Measurements from ENCODE around the gene HIVEP3. TPM values are rescaled to one million over a fixed set of nuclear protein-coding genes. Genes with fewer than 3 reads are reported as not detected.

HIVEP3 gene
- total RNA-seq, 4 donors from 2014 or later, result 1.4 to 3.0 (median 2.3) TPM

- TF ChIP-seq, protein P1, sequence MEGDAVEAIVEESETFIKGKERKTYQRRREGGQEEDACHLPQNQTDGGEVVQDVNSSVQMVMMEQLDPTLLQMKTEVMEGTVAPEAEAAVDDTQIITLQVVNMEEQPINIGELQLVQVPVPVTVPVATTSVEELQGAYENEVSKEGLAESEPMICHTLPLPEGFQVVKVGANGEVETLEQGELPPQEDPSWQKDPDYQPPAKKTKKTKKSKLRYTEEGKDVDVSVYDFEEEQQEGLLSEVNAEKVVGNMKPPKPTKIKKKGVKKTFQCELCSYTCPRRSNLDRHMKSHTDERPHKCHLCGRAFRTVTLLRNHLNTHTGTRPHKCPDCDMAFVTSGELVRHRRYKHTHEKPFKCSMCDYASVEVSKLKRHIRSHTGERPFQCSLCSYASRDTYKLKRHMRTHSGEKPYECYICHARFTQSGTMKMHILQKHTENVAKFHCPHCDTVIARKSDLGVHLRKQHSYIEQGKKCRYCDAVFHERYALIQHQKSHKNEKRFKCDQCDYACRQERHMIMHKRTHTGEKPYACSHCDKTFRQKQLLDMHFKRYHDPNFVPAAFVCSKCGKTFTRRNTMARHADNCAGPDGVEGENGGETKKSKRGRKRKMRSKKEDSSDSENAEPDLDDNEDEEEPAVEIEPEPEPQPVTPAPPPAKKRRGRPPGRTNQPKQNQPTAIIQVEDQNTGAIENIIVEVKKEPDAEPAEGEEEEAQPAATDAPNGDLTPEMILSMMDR (IDR thresholded peaks at IDR 0.05), result no peak
- TF ChIP-seq POLR2A (IDR thresholded peaks at IDR 0.05; ENCODE audit: low read depth), result no peak
- no peak for TF ChIP-seq EP300 (IDR thresholded peaks at IDR 0.05)
- TF ChIP-seq POLR2AphosphoS5 (IDR thresholded peaks at IDR 0.05), result no peak
- 93% methylated on average over 1 of the region's 1 CpG for WGBS
Observed at GRCh38 chr1:41905093-41905675, 13.5 kb downstream of the HIVEP3 start.

GRCh38 chr1:41902664-41903063 lies 16.1 kb downstream of the HIVEP3 start:
- intact Hi-C loops (cut with DNase I), result no loop called here
- H3K36me3 ChIP-seq, result no peaks in the 10 kb centered on the region
- WGBS, result 83% methylated on average over 9 of the region's 9 CpGs
- H3K9me3 ChIP-seq, result no peaks in the 10 kb centered on the region
- H3K27ac ChIP-seq (replicated peaks in 1 of 4), result no peak overlapping the region
- no peaks in the 10 kb centered on the region for H3K27me3 ChIP-seq
- H3K4me3 ChIP-seq, result no peak overlapping the region
- TF ChIP-seq, protein P1 (IDR thresholded peaks at IDR 0.05), result no peak
- no peak for TF ChIP-seq EP300 (IDR thresholded peaks at IDR 0.05)
- TF ChIP-seq POLR2A (IDR thresholded peaks at IDR 0.05; ENCODE audit: low read depth), result no peak
- TF ChIP-seq POLR2AphosphoS5 (IDR thresholded peaks at IDR 0.05), result no peak
- H3K4me1 ChIP-seq, result peaks cover 0 to 42% (median 3%) of the 10 kb centered on the region in 4 donors
- DNase-seq (ENCODE audit: extremely low spot score), result peak; percentile 47

More at GRCh38 chr1:41905093-41905675, 13.5 kb downstream of the HIVEP3 start:
- H3K4me3 ChIP-seq, result no peak overlapping the region
- H3K4me1 ChIP-seq, result peaks cover 0 to 31% (median 3%) of the 10 kb centered on the region in 4 donors
- intact Hi-C loops (cut with DNase I), result no loop called here
- no peaks in the 10 kb centered on the region for H3K9me3 ChIP-seq
- DNase-seq (ENCODE audit: extremely low spot score), result peak; percentile 72
- no peaks in the 10 kb centered on the region for H3K27me3 ChIP-seq
- H3K27ac ChIP-seq (replicated peaks in 1 of 4), result no peak overlapping the region
- no peaks in the 10 kb centered on the region for H3K36me3 ChIP-seq

GRCh38 chr1:41902159-41902577 lies 16.6 kb downstream of the HIVEP3 start:
- 78% methylated on average over 3 of the region's 3 CpGs for WGBS
- TF ChIP-seq, protein P1 (IDR thresholded peaks at IDR 0.05), result no peak
- no peak for TF ChIP-seq POLR2A (IDR thresholded peaks at IDR 0.05; ENCODE audit: low read depth)
- TF ChIP-seq POLR2AphosphoS5 (IDR thresholded peaks at IDR 0.05), result no peak
- TF ChIP-seq EP300 (IDR thresholded peaks at IDR 0.05), result no peak
- Histone ChIP-seq H3K27ac (replicated peaks in 1 of 4) (no peak overlapping the region), H3K4me1 (peaks cover 0 to 42% (median 3%) of the 10 kb centered on the region in 4 donors), H3K27me3 (no peaks in the 10 kb centered on the region), H3K4me3 (no peak overlapping the region), H3K36me3 (no peaks in the 10 kb centered on the region), H3K9me3 (no peaks in the 10 kb centered on the region)
- intact Hi-C loops (cut with DNase I), result no loop called here
- DNase-seq (ENCODE audit: extremely low spot score), result peak; percentile 50

- H3K36me3 ChIP-seq, result no peaks in the 10 kb centered on the region
- H3K27me3 ChIP-seq, result no peaks in the 10 kb centered on the region
- no peak overlapping the region for H3K27ac ChIP-seq (replicated peaks in 1 of 4)
- intact Hi-C loops (cut with DNase I), result no loop called here
- H3K9me3 ChIP-seq, result no peaks in the 10 kb centered on the region
- H3K4me3 ChIP-seq, result no peak overlapping the region
- peak; percentile 68 for DNase-seq (ENCODE audit: extremely low spot score)
- TF ChIP-seq, protein P1 (IDR thresholded peaks at IDR 0.05), result no peak
- TF ChIP-seq EP300 (IDR thresholded peaks at IDR 0.05) (no peak), POLR2A (IDR thresholded peaks at IDR 0.05; ENCODE audit: low read depth) (no peak), POLR2AphosphoS5 (IDR thresholded peaks at IDR 0.05) (no peak)
- peaks cover 0 to 42% (median 3%) of the 10 kb centered on the region in 4 donors for H3K4me1 ChIP-seq
- WGBS, result 94% methylated on average over 3 of the region's 3 CpGs
Observed at GRCh38 chr1:41901551-41901950, 17.2 kb downstream of the HIVEP3 start.
